AG10803 (cell line): Measurements from ENCODE around the gene TMEM163.
A peak's percentile ranks its signal among the peaks of the same experiment; 100 is the strongest.

Experiments
- DNase-seq: peaks from one replicate; pipeline ENCODE4 v3.0.0; 2010; ENCODE audit warnings: low read depth
- H3K4me3 ChIP-seq: 2 replicates; pipeline ENCODE4 v1.5.1; 2011; ENCODE audit warnings: mild to moderate bottlenecking, low read length, control low read depth
- CTCF ChIP-seq: conservative IDR thresholded peaks from 2 replicates; pipeline ENCODE4 v1.5.1; 2011; ENCODE audit warnings: mild to moderate bottlenecking, low read length, control low read depth, inconsistent platforms

Gene TMEM163

GRCh38 chr2:134738141-134738870 is 19.5 kb upstream of the TMEM163 start:
- peak; percentile 8 for DNase-seq
- no peak overlapping the region for H3K4me3 ChIP-seq
- TF ChIP-seq CTCF = no peak

- H3K4me3 ChIP-seq = no peak overlapping the region
These were observed 18.9 kb upstream of the TMEM163 start for GRCh38 chr2:134737671-134738070.

GRCh38 chr2:134736167-134736880 is 17.5 kb upstream of the TMEM163 start:
- peak; percentile 62 for DNase-seq
- H3K4me3 ChIP-seq = no peak overlapping the region
- no peak for TF ChIP-seq CTCF

More at GRCh38 chr2:134737671-134738070, 18.9 kb upstream of the TMEM163 start:
- DNase-seq = no peak
- TF ChIP-seq CTCF = no peak

- no peak for TF ChIP-seq CTCF
- no peak overlapping the region for H3K4me3 ChIP-seq
- DNase-seq = no peak
These were observed 9.4 kb upstream of the TMEM163 start for GRCh38 chr2:134728163-134728562.

- TF ChIP-seq CTCF = no peak
- DNase-seq = no peak
- no peak overlapping the region for H3K4me3 ChIP-seq
These were observed 8.6 kb upstream of the TMEM163 start for GRCh38 chr2:134727385-134727784.

GRCh38 chr2:134726645-134727044 is 7.8 kb upstream of the TMEM163 start:
- no peak for TF ChIP-seq CTCF
- no peak overlapping the region for H3K4me3 ChIP-seq
- no peak for DNase-seq

GRCh38 chr2:134725876-134726275 is 7.1 kb upstream of the TMEM163 start:
- H3K4me3 ChIP-seq = no peak overlapping the region
- no peak for TF ChIP-seq CTCF
- no peak for DNase-seq
